Neural cell (in vitro differentiated cells): ENCODE results near the gene CAPRIN1. TPM values are rescaled to one million over a fixed set of nuclear protein-coding genes. Genes with fewer than 3 reads are reported as not detected.

Source experiments
- H2AFZ ChIP-seq: fragments of 200-600, 300-800 bp; sonication (generic), shearing (Covaris generic); 2 replicates; pipeline ENCODE4 v1.6.0; 2014; ENCODE audit warnings: low read depth, mild to moderate bottlenecking, antibody characterized with exemption, low read length, moderate library complexity
- H3F3A ChIP-seq: fragments of 200-600 bp; shearing (Covaris generic); 2 replicates; pipeline ENCODE4 v1.6.1; 2016; ENCODE audit warnings: mild to moderate bottlenecking, moderate library complexity, mixed read lengths, antibody characterized with exemption, low read length; ENCODE audit not compliant: insufficient read depth, poor library complexity, severe bottlenecking
- H3K27ac ChIP-seq: fragments of 200-600, 300-800 bp; sonication (generic), shearing (Covaris generic); 2 replicates; pipeline ENCODE4 v1.5.1; 2014; ENCODE audit warnings: mild to moderate bottlenecking, low read length, moderate library complexity
- H3K27me3 ChIP-seq: fragments of 300-800, 200-600 bp; sonication (generic), shearing (Covaris generic); 2 replicates; pipeline ENCODE4 v1.6.0; 2014; ENCODE audit warnings: mild to moderate bottlenecking, low read depth, low read length, moderate library complexity; ENCODE audit not compliant: insufficient read depth
- H3K36me3 ChIP-seq: fragments of 300-800, 200-600 bp; sonication (generic), shearing (Covaris generic); 2 replicates; pipeline ENCODE4 v1.5.1; 2014; ENCODE audit warnings: mild to moderate bottlenecking, antibody characterized with exemption, low read length, moderate library complexity; ENCODE audit not compliant: insufficient read depth
- H3K4me2 ChIP-seq: fragments of 300-800, 200-600 bp; sonication (generic), shearing (Covaris generic); 2 replicates; pipeline ENCODE4 v1.6.0; 2014; ENCODE audit warnings: mild to moderate bottlenecking, low read length
- H3K4me3 ChIP-seq: fragments of 300-800, 200-600 bp; sonication (generic), shearing (Covaris generic); 2 replicates; pipeline ENCODE4 v1.5.1; 2014; ENCODE audit warnings: mild to moderate bottlenecking, low read length, moderate library complexity
- H3K79me2 ChIP-seq: fragments of 200-600 bp; shearing (Covaris generic); replicated peaks from 2 replicates; pipeline ENCODE4 v1.6.0; 2014; ENCODE audit warnings: mild to moderate bottlenecking, low read length, moderate library complexity; ENCODE audit not compliant: insufficient read depth
- H3K9ac ChIP-seq: fragments of 300-800, 200-600 bp; sonication (generic), shearing (Covaris generic); 2 replicates; pipeline ENCODE4 v1.6.1; 2016; ENCODE audit warnings: mild to moderate bottlenecking, low read length, mixed read lengths
- H3K9me2 ChIP-seq: fragments of 200-600 bp; shearing (Covaris generic); 2 replicates; pipeline ENCODE4 v1.6.1; 2016; ENCODE audit warnings: mild to moderate bottlenecking, low read length, mixed read lengths; ENCODE audit not compliant: insufficient read depth
- H3K9me3 ChIP-seq: fragments of 200-600, 300-800 bp; sonication (generic), shearing (Covaris generic); 2 replicates; pipeline ENCODE4 v1.6.1; 2016; ENCODE audit warnings: mild to moderate bottlenecking, mixed run types, low read length, moderate library complexity, mixed read lengths
- H4K20me1 ChIP-seq: fragments of 200-600 bp; shearing (Covaris generic); 2 replicates; pipeline ENCODE4 v1.6.1; 2016; ENCODE audit warnings: mild to moderate bottlenecking, mixed run types; ENCODE audit not compliant: insufficient read depth
- CTCF ChIP-seq: fragments of 450-650 bp; IDR thresholded peaks from 2 replicates; pipeline ENCODE4 v1.5.1; 2014; ENCODE audit warnings: antibody characterized with exemption, mild to moderate bottlenecking, moderate library complexity; ENCODE audit not compliant: poor library complexity, severe bottlenecking
- EP300 ChIP-seq: fragments of 450-650 bp; conservative IDR thresholded peaks from 2 replicates; pipeline ENCODE4 v1.6.1; 2014; ENCODE audit warnings: antibody characterized with exemption, mild to moderate bottlenecking, moderate library complexity; ENCODE audit not compliant: poor library complexity, severe bottlenecking
- EZH2 ChIP-seq: fragments of 200-600, 300-800 bp; shearing (Covaris generic), sonication (generic); IDR thresholded peaks from 2 replicates; pipeline ENCODE4 v1.6.1; 2014; ENCODE audit warnings: antibody characterized with exemption, low read length, borderline replicate concordance, mild to moderate bottlenecking; ENCODE audit not compliant: insufficient read depth, poor library complexity, severe bottlenecking
- MXI1 ChIP-seq: fragments of 450-650 bp; conservative IDR thresholded peaks from 2 replicates; pipeline ENCODE4 v1.6.1; 2014; ENCODE audit warnings: antibody characterized with exemption, mild to moderate bottlenecking; ENCODE audit not compliant: poor library complexity, severe bottlenecking
- POLR2AphosphoS5 ChIP-seq: IDR thresholded peaks from 2 replicates; pipeline ENCODE4 v1.6.1; 2012
- RAD21 ChIP-seq: fragments of 450-650 bp; conservative IDR thresholded peaks from 2 replicates; pipeline ENCODE4 v1.6.1; 2014; ENCODE audit warnings: antibody characterized with exemption, mild to moderate bottlenecking, moderate library complexity
- REST ChIP-seq: IDR thresholded peaks from 2 replicates; pipeline ENCODE4 v1.6.1; 2012; ENCODE audit warnings: borderline replicate concordance
- SMC3 ChIP-seq: fragments of 450-650 bp; conservative IDR thresholded peaks from 2 replicates; pipeline ENCODE4 v1.6.1; 2014; ENCODE audit warnings: antibody characterized with exemption, mild to moderate bottlenecking, moderate library complexity; ENCODE audit not compliant: poor library complexity
- TAF1 ChIP-seq: IDR thresholded peaks from 2 replicates; pipeline ENCODE4 v1.6.1; 2012; ENCODE audit warnings: low read depth
- polyA plus RNA-seq: library from polyadenylated mRNA; depleted of rRNA; stranded (reverse); fragments of >200 nt; gene quantifications from 2 replicates; pipeline ENCODE4 v1.2.3, GENCODE V29; 2014

Gene CAPRIN1
- polyA plus RNA-seq, 1 donor from 2014 or later: 256 TPM

- peaks cover 2% of the 10 kb centered on the region for H3F3A ChIP-seq
- TF ChIP-seq TAF1 (peak; percentile 7), SMC3 (no peak)
- H3K36me3 ChIP-seq: no peaks in the 10 kb centered on the region
- peak overlapping the region; percentile 99 for H3K9ac ChIP-seq
- peak overlapping the region; percentile 40 for H2AFZ ChIP-seq
- H3K27me3 ChIP-seq: no peaks in the 10 kb centered on the region
- peaks cover 36% of the 10 kb centered on the region for H3K79me2 ChIP-seq
- H3K9me2 ChIP-seq: no peaks in the 10 kb centered on the region
- H3K9me3 ChIP-seq: no peaks in the 10 kb centered on the region
- H3K4me2 ChIP-seq: peak overlapping the region; percentile 96
- H3K4me3 ChIP-seq: peak overlapping the region; percentile 75
- peaks cover 4% of the 10 kb centered on the region for H4K20me1 ChIP-seq
- peak overlapping the region; percentile 98 for H3K27ac ChIP-seq
Observed at GRCh38 chr11:34050581-34051348, 766 bp upstream of the CAPRIN1 start.

GRCh38 chr11:34052036-34052607 lies 591 bp downstream of the CAPRIN1 start:
- Histone ChIP-seq H3K9me3 (no peaks in the 10 kb centered on the region), H3K4me3 (peak overlapping the region; percentile 75), H3K9ac (peak overlapping the region; percentile 99), H3K27ac (peak overlapping the region; percentile 98), H4K20me1 (peaks cover 16% of the 10 kb centered on the region), H2AFZ (no peak overlapping the region), H3K36me3 (no peaks in the 10 kb centered on the region), H3F3A (peaks cover 2% of the 10 kb centered on the region), H3K9me2 (no peaks in the 10 kb centered on the region), H3K27me3 (no peaks in the 10 kb centered on the region), H3K4me2 (no peak overlapping the region), H3K79me2 (peaks cover 49% of the 10 kb centered on the region)
- TF ChIP-seq POLR2AphosphoS5 (peak; percentile 92), REST (peak; percentile 8), TAF1 (peak; percentile 60), MXI1 (peak; percentile 11), RAD21 (no peak), CTCF (no peak), EZH2 (no peak), EP300 (peak; percentile 39), SMC3 (no peak)
